ENCODE measurements around the gene LIMCH1.
"Not testable (repeated sequence)": the region's sequence is repeated elsewhere in the genome, so short reads cannot be mapped to it uniquely, and the experiment has no call there.

Gene LIMCH1, protein sequence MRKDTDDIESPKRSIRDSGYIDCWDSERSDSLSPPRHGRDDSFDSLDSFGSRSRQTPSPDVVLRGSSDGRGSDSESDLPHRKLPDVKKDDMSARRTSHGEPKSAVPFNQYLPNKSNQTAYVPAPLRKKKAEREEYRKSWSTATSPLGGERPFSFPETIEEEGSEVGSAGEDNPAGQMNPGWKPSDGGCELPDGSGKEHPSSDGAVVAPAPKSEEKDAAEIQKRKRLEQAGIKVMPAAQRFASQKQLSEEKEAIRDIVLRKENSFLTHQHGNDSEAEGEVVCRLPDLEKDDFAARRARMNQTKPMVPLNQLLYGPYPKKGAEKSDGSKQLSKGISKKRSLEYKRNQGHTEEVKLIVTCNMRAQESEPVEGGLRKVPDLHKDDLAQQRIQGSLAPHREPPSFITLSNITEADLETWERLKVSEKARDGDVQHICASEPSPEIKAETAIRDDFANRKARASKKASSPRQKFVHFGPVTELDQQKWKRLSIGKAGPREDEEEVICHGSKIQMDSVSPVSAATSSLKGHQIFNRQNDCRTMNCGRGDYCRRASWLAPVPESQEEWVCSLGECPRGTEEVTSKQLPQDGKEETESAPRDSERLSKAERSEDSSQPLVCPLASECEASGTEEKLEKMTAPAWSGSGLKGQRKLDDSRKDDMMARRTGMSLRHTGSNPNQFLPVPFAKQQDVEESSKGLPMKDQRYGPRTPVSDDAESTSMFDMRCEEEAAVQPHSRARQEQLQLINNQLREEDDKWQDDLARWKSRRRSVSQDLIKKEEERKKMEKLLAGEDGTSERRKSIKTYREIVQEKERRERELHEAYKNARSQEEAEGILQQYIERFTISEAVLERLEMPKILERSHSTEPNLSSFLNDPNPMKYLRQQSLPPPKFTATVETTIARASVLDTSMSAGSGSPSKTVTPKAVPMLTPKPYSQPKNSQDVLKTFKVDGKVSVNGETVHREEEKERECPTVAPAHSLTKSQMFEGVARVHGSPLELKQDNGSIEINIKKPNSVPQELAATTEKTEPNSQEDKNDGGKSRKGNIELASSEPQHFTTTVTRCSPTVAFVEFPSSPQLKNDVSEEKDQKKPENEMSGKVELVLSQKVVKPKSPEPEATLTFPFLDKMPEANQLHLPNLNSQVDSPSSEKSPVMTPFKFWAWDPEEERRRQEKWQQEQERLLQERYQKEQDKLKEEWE (N-terminal part only)

DNA sequence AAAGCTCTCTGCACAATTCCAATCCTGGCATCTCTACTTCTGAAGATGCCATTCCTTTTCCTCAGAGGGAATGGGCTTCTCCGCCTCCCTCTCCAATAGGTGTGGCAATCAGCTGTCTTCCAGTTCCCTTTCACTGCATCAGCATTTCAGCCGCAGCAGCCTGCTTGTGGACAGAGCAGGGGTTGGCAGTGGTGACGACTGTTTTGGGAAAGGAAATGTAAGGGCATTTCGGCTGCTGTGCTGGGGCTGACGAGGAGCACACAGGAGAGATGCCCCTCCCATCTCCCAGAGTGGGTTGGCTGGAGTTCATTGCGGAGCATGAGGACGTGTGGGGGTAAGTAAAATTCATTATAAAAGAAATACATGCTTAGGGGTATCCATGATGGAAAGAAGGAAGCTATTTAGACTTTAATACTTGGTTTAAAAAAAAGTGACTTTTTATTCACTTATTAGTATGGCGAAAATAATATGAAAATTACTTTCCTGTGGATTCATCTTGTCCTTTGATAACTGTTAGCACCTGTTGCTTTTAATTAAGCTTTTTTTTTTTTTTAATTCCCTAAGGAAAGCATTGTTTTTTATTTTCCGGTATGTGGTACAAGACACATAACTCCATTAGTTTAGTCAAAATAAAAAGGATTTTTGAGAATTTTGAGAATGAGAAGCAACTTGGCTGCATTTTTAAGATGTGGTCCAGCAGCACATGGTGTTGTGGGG lies at the start of gene LIMCH1:
TSS of gene LIMCH1 (plus strand) at position 141 of the 717 bp plus-strand sequence. CDS start 67,839 bp downstream, outside the sequence.
- DNase-seq (ENCODE audit: low read depth, low spot score): no peak

GRCh38 chr4:41491081-41491576 lies 46.8 kb upstream of the LIMCH1 start:
- not testable (repeated sequence) for DNase-seq (ENCODE audit: low read depth, low spot score)

DNA sequence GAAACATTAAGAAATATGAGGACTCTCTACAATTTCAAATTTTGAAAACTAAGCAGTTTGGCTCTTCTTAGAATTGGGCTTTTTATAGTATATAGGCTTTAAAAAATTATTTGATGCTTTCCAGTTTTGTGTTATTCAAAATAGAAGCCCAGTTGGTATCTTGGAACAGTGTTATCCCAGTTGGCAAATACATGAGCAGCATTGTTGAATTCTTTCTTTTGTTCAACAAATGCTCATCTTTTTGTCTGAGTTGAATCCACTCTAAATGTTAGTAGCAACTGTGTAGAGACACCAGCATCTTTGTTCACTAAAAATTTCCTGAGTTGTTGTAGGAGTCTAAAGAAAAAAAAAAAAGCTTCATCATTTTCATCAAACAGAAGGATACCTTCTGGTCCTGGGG lies 41.0 kb upstream of the LIMCH1 start:
- DNase-seq (ENCODE audit: low read depth, low spot score): no peak

DNA sequence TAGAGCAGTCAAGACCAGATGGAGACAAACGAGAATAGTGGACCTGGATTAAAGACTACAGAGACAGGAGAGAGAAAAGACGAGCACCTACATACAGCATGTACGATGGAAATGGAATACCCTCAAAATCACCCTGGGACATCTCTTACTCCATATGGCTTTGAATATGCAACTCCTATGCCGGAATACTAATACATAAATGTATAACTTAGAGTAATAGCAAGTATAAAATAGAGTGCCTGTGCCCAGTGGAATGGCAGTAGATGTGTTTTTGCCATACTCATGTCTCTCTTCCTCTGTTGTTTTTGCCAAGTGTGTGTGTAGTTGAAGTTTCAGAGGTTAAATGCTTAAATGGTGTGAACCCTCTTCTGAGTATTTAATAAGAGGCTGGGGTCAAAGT lies 39.8 kb upstream of the LIMCH1 start:
- DNase-seq (ENCODE audit: low read depth, low spot score): no peak

- no peak for DNase-seq (ENCODE audit: low read depth, low spot score)
Measured at GRCh38 chr4:41504167-41504818, 33.7 kb upstream of the LIMCH1 start.

DNA sequence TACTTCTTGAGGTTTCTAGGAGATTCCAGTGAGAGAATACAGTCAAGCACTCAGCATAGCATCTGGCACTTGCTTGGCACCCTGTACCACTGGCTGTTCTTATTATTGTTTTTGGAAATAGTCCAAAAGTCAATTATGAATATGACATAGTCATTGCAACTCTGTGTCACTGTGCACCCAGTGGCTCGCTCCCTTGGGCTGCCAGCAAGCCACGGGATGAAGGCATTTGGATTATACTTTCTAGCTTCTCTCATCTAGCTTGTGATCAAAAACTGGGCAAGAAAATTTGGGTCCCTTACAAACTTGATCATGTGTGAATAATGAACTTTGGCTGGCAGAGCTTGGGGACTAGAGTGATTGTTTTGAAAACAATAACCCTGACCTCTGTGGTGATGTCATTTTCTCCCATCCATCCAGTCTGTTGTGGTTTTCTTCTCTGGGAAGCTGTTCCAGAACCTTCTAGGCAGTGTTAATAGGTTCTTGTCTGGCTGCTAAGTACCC lies 32.7 kb upstream of the LIMCH1 start:
- no peak for DNase-seq (ENCODE audit: low read depth, low spot score)

DNA sequence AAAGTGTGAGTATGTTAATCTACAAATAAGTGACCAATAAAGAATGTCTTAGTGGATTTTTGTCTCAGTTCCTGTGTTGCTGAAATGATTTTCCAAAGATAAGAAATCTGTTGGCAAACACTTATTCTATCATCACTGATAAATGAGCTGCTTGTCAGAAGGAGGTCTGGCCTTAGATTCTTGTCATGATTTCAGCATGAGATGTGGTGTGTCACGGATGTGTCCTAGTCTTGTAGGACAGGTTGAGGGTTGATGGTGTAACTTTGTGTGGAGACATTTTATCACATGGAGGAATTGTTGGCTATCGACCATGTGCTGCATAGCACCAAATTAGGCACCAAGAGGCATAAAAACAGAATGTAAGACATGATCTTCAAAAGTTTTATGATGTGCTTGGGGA lies 31.8 kb upstream of the LIMCH1 start:
- DNase-seq (ENCODE audit: low read depth, low spot score): no peak

DNA sequence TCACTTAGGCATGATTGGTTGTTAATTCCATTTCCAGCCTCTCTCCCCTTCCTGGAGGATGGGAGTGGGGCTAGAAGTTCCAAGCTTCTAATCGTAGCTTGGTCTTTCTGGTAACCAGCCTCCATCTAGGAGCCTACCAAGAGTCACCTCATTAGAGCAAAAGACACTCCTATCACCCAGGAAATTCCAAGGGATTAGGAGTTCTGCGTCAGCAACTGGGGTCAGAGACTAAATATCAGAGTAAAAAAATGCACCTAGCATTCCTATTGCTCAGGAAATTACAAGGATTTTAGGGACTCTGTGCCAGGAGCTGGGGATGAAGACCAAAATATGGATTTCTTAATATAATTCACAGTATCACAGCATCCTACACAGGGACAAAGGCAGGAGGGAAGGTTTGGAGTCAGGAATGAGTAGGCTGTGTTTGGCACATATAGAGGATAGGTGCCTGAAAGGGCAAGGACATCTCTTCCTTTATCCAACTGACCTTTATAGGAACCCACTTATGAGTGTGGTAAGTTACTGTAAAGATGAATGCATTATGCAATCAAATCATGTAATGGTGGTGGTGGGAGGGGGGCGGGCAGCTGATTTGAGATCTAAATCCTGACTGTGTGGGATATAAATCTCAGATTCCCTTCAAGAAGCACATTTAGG lies 30.5 kb upstream of the LIMCH1 start:
- no peak for DNase-seq (ENCODE audit: low read depth, low spot score)

DNA sequence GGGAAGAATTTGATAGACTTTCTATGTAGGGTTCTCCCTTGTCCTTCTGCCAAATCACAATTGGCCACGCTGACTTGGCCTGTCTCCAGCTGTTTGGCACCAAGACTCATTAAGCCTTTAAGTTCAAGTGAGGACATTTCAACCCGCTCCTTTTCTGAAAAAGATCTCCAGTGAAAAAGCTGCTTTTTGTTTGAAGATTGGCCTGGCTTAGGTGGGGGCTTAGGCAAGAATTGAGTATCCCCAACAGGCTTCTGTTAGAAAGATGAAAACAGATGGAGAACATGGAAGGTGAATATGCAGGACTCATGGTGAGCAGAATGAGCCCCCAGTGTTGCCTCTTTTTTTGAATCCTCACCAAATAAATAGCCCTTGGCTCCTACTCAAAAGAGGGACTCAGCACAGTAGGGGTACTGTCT lies 28.5 kb upstream of the LIMCH1 start:
- no peak for DNase-seq (ENCODE audit: low read depth, low spot score)

DNA sequence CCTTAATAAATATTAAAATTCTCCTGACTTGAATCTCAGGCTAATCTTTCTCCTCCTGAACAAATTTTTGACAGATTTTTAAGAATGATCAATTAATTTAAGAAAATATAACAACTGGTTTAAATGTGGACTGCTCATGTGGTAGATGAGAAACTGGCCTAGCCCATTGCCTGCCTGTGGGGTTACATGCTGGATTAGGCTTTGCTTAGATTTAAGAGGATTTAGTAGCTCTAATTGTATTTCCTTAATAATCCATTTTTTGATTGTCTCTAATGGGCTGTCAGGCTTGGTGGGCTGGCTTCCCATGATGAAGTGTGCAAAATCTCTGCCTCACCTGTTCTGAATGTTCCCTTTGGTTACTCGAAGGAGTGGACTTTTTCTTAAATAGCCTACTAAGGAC lies 27.8 kb upstream of the LIMCH1 start:
- no peak for DNase-seq (ENCODE audit: low read depth, low spot score)

GRCh38 chr4:41512136-41512535 lies 25.8 kb upstream of the LIMCH1 start:
- DNase-seq (ENCODE audit: low read depth, low spot score): no peak

- DNase-seq (ENCODE audit: low read depth, low spot score): no peak
Measured at GRCh38 chr4:41512596-41512995, 25.4 kb upstream of the LIMCH1 start.

DNA sequence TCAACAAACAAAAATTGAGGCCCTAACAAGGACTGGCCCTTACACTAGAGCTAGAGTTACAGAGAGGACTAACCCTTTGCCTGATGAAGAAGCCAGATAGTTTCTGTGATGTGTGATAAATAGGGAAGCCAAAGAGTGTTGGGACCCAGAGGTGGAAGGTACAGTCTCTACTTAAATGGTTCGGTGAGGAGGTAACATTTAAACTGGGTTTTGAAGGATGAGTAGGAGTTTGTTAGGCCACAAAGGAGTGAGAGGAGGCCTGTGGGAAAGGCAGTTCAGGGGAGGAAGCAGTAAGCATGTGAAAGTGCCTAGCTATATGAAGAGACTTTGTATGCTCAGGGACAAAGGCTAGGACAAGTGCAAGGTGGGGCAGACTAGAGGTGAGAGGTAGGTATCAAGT lies 23.8 kb upstream of the LIMCH1 start:
- no peak for DNase-seq (ENCODE audit: low read depth, low spot score)

- no peak for DNase-seq (ENCODE audit: low read depth, low spot score)
Measured at GRCh38 chr4:41514766-41515481, 23.0 kb upstream of the LIMCH1 start.

DNA sequence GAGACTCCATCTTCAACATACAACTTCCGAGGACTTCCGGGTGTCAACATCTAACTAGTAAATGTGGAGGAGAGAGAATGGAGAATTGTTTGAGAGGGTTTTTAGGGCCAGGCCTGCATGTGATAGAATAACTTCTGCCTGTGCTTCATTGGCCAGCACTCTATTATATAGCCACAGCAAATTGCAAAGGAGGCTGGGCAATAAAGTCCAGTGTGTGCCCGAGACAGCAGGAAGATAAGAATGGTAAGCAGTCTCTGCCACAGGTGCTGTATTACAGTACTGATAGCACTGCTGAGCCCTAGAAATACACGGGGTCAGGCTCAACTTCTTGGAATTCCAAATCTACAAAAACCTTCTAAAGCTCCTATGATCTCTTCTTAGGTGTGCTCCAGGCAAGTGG lies 20.8 kb upstream of the LIMCH1 start:
- DNase-seq (ENCODE audit: low read depth, low spot score): no peak

- DNase-seq (ENCODE audit: low read depth, low spot score): no peak
Measured at GRCh38 chr4:41517747-41518146, 20.2 kb upstream of the LIMCH1 start.

GRCh38 chr4:41524425-41524824 lies 13.5 kb upstream of the LIMCH1 start:
- no peak for DNase-seq (ENCODE audit: low read depth, low spot score)

DNA sequence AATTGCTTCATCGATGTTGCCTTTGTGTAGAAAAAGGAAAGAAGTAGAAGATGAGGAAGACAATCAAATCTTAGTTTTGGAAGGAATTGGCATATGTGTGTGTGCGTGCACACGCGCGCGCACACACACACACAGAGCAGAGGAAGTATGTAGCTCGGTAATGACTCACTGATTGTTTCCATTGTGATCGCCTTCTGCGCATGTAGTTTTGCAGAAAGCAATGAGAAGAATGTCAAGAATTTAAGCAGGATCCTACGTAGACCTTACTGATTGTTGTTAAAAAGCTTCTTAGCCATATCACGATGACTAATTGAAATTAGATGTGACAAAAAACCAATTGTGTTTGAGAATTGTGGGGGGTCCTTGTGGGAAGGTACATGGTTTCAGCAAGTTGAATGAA lies 12.8 kb upstream of the LIMCH1 start:
- DNase-seq (ENCODE audit: low read depth, low spot score): no peak

DNA sequence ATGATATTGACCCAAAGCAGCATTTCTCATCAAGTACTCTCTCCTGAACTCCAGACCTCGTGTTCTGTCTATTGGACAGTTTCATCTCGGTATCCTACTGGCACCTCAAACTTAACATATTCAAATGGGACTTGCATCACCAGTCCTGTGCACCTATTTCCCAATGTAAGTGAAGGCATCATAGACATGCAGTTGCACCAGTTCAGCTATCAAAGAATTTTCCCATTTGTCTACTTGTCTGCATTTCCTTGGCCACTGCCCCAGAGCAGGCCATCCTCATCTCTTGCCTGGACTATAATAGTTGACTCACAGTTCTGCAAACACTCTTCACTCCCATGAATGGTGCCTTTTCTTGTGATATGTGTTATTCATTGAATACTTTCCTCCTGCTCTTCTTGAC lies 11.3 kb upstream of the LIMCH1 start:
- DNase-seq (ENCODE audit: low read depth, low spot score): no peak

All from activated CD4-positive, CD25-positive, alpha-beta regulatory T cell treated with anti-CD3 and anti-CD28 coated beads, Interleukin-2, amount 50 U/mL, for 16 hours (primary cell).